Thyroid gland (tissue), 4 donors: ENCODE data around the gene QPRT. TPM values are rescaled to one million over a fixed set of nuclear protein-coding genes. Genes with fewer than 3 reads are reported as not detected.
"Not testable (repeated sequence)": the region's sequence is repeated elsewhere in the genome, so short reads cannot be mapped to it uniquely, and the experiment has no call there.

ENCODE experiments used
- DNase-seq, 2 donors: peaks; one replicate each; pipeline ENCODE4 v3.0.0-alpha.2; 2019
- H3K27ac ChIP-seq, 3 donors: fragments of 200-600 bp; sonication (generic); 1 replicate in 2 of 3; 2 replicates in 1 of 3; pipeline ENCODE4 v1.5.1; 2016 to 2019; ENCODE audit warnings: mild to moderate bottlenecking in 1 of 3, moderate library complexity in 1 of 3
- H3K27me3 ChIP-seq: fragments of 200-600 bp; sonication (generic); one replicate; pipeline ENCODE4 v1.5.1; 2019
- H3K36me3 ChIP-seq, 2 donors: fragments of 200-600 bp; sonication (generic); one replicate each; pipeline ENCODE4 v1.5.1; 2016 to 2019
- H3K4me1 ChIP-seq, 2 donors: fragments of 200-600 bp; sonication (generic); one replicate each; pipeline ENCODE4 v1.5.1; 2017 to 2019
- H3K4me3 ChIP-seq, 3 donors: fragments of 200-600 bp; sonication (generic); replicated peaks in 1 of 3; 1 replicate in 2 of 3; 2 replicates in 1 of 3; pipeline ENCODE4 v1.5.1; 2016; ENCODE audit warnings: mild to moderate bottlenecking in 1 of 3
- H3K9me3 ChIP-seq: fragments of 200-600 bp; sonication (generic); one replicate; pipeline ENCODE4 v1.5.1; 2017
- POLR2A ChIP-seq, 2 donors: fragments of 450-650 bp; IDR thresholded peaks; one replicate each; pipeline ENCODE4 v1.6.1; 2017; ENCODE audit warnings: antibody characterized with exemption in 2 of 2, mild to moderate bottlenecking in 2 of 2, moderate library complexity in 1 of 2
- WGBS, 2 donors: methylation state at CpG; one replicate each; pipeline ENCODE4 v1.1.5; 2017; 5-methylcytosine and 5-hydroxymethylcytosine counted together
- intact Hi-C: fragments of 100-400 bp; cut with DNase I; formaldehyde crosslinking; loops from one replicate; pipeline ENCODE4 v1.15.1; 2023
- total RNA-seq, 4 donors: library from RNA; depleted of rRNA; stranded (reverse); fragments of >200 nt; gene quantifications; one replicate each; pipeline ENCODE4 v1.2.3, GENCODE V29; 2016
- TF ChIP-seq, protein P1 (sequence below), 6 experiments: fragments of 200-600 bp in 3 of 6; fragments of 450-650 bp in 3 of 6; sonication (generic) in 3 of 6; IDR thresholded peaks; one replicate each; pipeline ENCODE4 v1.5.1; 2016 to 2019; ENCODE audit warnings: antibody characterized with exemption in 6 of 6, mild to moderate bottlenecking in 2 of 6, inconsistent platforms in 1 of 6, moderate library complexity in 1 of 6

QPRT gene
- total RNA-seq, 4 donors from 2014 or later = 1.7 to 5.6 (median 3.0) TPM

DNA sequence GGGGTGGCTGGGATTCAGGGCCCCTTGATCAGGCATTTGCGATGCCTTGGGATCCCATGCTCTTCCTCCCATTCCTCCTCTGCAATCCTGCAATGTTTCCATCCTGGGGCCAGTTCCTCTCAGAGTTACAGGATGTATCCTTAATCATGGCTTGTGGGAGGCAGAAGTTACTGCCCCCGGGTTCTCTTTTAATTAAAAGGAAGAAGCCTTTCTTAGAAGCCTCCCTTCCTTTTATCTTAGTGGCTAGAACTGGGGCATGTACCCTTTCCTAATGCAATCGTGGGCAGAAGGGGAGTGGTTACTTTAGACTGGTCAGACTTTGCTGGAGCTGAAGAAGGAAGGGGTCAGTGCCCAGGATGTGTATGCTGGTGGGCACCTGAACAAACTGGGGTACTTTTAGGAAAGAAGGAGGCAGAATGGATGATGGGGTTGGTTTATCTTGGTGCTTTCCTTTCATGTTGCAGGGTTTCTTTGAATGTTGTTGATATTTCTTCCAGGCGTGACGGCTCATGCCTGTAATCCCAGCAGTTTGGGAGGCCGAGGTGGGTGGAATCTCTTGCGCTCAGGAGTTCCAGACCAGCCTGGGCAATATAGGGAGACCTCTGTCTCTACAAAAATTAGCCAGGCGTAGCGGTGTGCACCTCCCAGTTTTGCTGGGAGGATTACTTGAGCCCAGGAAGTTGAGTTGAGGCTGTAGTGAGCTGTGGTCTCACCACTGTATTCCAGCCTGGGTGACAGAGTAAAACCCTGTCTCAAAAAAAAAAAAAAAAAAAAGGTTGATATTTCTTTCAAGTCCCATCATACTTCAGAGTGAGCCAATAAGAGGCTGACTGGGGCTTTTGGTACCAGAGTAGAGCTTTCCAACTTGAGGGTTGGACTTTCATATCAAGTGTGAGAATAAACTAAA lies 29.1 kb upstream of the QPRT start:
- WGBS, 2 donors = 32 to 35% methylated on average over 9 of the region's 9 CpGs
- intact Hi-C loops = no loop called here
- no peak for TF ChIP-seq POLR2A (IDR thresholded peaks at IDR 0.05)
- TF ChIP-seq, protein P1, sequence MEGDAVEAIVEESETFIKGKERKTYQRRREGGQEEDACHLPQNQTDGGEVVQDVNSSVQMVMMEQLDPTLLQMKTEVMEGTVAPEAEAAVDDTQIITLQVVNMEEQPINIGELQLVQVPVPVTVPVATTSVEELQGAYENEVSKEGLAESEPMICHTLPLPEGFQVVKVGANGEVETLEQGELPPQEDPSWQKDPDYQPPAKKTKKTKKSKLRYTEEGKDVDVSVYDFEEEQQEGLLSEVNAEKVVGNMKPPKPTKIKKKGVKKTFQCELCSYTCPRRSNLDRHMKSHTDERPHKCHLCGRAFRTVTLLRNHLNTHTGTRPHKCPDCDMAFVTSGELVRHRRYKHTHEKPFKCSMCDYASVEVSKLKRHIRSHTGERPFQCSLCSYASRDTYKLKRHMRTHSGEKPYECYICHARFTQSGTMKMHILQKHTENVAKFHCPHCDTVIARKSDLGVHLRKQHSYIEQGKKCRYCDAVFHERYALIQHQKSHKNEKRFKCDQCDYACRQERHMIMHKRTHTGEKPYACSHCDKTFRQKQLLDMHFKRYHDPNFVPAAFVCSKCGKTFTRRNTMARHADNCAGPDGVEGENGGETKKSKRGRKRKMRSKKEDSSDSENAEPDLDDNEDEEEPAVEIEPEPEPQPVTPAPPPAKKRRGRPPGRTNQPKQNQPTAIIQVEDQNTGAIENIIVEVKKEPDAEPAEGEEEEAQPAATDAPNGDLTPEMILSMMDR (IDR thresholded peaks at IDR 0.05) = no peak

DNA sequence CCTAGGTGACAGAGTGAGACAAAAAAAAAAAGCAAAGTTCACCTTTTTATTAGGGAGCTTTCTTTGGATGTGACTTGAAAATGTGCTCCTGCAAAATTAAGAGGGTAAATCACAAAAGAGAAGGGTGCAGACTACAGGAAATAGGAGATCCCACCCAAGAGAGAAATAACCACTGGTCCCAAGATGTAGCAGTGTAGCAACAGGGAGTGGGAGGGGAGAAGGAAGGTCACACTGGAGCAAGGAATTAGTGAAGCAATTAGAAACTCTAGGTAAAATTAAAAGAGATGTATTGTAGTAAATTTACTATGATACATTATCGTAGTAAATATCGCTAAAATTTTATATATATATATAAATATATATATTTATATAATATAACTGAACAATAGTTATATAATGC lies 28.2 kb upstream of the QPRT start:
- intact Hi-C loops = no loop called here
- H3K4me1 ChIP-seq = no peaks in the 10 kb centered on the region
- 96 to 97% methylated on average over 2 of the region's 2 CpGs for WGBS, 2 donors

More for the DNA sequence above, 29.1 kb upstream of the QPRT start:
- Histone ChIP-seq H3K4me3 (no peak overlapping the region), H3K27me3 (no peaks in the 10 kb centered on the region), H3K9me3 (no peaks in the 10 kb centered on the region), H3K36me3 (no peaks in the 10 kb centered on the region), H3K4me1 (no peaks in the 10 kb centered on the region), H3K27ac (no peak overlapping the region)
- peak; percentile 17 to 18 for DNase-seq

DNA sequence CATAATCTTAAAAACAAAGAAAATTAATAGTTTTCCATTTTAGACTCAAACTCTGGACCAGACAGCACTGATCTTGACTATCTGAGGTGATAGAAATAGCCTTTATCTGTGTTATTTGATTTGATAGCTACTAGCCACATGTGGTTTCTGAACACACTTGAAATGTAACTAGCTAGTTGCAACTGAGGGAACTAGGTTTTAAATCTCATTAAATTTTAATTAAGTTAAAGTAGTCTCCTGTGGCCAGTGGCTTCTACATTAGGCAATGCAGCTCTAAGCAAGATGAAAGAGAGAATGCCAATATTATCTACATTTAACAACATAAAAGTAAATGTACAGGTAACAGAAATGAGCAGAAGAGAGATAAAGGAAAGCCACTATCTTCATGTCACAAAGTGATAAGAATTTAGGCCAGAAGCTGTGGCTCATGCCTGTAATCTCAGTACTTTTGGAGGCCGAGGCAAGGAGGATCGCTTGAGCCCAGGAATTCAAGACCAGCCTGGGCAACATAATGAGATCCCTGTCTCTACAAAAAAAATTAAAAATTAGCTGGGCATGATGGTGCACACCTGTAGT lies 27.1 kb upstream of the QPRT start:
- TF ChIP-seq, protein P1 (IDR thresholded peaks at IDR 0.05) = no peak
- no peak for TF ChIP-seq POLR2A (IDR thresholded peaks at IDR 0.05)
- no peak for DNase-seq
- Histone ChIP-seq H3K36me3 (no peaks in the 10 kb centered on the region), H3K4me1 (no peaks in the 10 kb centered on the region), H3K27ac (no peak overlapping the region), H3K9me3 (no peaks in the 10 kb centered on the region), H3K4me3 (no peak overlapping the region), H3K27me3 (no peaks in the 10 kb centered on the region)
- WGBS, 2 donors = 97% methylated on average over 2 of the region's 2 CpGs
- intact Hi-C loops = no loop called here

More for the DNA sequence above, 28.2 kb upstream of the QPRT start:
- no peak overlapping the region for H3K4me3 ChIP-seq
- DNase-seq = no peak
- no peak overlapping the region for H3K27ac ChIP-seq
- H3K36me3 ChIP-seq = no peaks in the 10 kb centered on the region
- TF ChIP-seq, protein P1 (IDR thresholded peaks at IDR 0.05) = no peak
- TF ChIP-seq POLR2A (IDR thresholded peaks at IDR 0.05) = no peak
- no peaks in the 10 kb centered on the region for H3K27me3 ChIP-seq
- no peaks in the 10 kb centered on the region for H3K9me3 ChIP-seq

DNA sequence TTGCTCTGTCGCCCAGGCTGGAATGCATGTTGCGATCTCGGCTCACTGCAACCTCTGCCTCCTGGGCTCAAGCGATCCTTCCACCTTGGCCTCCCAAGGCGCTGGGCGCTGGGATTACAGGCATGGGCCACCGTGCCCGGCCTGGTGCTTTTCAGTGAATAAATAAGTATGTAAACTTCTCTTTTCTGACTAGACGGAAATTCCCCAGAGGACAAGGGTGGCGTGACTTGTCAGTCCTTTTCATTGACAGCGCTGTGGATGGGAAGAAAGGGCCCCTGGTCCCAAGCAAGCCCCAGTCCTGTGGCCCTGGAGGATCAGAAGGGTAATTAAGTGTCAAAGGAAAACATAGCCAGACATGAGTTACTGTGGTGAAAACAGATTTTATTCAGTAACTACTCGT lies 25.5 kb upstream of the QPRT start:
- intact Hi-C loops = no loop called here
- Histone ChIP-seq H3K4me1 (no peaks in the 10 kb centered on the region), H3K4me3 (no peak overlapping the region), H3K36me3 (no peaks in the 10 kb centered on the region), H3K27ac (no peak overlapping the region), H3K27me3 (no peaks in the 10 kb centered on the region), H3K9me3 (no peaks in the 10 kb centered on the region)
- 77 to 87% methylated on average over 12 of the region's 12 CpGs for WGBS, 2 donors
- TF ChIP-seq POLR2A (IDR thresholded peaks at IDR 0.05) = no peak
- TF ChIP-seq, protein P1 (IDR thresholded peaks at IDR 0.05) = no peak
- DNase-seq = no peak

DNA sequence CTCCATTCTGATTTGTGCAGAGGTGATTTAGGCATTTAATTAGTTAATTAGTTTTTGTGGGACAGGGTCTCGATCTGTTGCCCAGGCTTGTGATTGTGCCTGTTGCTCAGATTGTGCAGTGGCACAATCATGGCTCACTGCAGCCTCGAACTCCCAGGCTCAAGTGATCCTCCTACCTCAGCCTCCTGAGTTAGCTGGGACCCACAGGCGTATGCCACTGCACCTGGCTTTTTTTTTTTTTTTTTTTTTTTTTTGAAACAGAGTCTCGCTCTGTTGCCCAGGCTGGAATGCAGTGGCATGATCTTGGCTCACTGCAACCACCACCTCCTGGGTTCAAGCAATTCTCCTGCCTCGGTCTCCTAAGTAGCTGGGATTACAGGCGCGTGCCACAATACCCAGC lies 25.1 kb upstream of the QPRT start:
- H3K9me3 ChIP-seq, intact Hi-C loops, DNase-seq, H3K36me3 ChIP-seq, H3K4me3 ChIP-seq, H3K27me3 ChIP-seq, H3K27ac ChIP-seq, H3K4me1 ChIP-seq: not testable (repeated sequence)
- 90 to 92% methylated on average over 7 of the region's 7 CpGs for WGBS, 2 donors
